Iris pigment epithelial cell (primary cell): ENCODE measurements around the gene DIPK2A.

Experiments
- DNase-seq: peaks from one replicate; pipeline ENCODE4 v3.0.0-alpha.2; 2011; ENCODE audit warnings: low read depth

The DIPK2A gene, protein sequence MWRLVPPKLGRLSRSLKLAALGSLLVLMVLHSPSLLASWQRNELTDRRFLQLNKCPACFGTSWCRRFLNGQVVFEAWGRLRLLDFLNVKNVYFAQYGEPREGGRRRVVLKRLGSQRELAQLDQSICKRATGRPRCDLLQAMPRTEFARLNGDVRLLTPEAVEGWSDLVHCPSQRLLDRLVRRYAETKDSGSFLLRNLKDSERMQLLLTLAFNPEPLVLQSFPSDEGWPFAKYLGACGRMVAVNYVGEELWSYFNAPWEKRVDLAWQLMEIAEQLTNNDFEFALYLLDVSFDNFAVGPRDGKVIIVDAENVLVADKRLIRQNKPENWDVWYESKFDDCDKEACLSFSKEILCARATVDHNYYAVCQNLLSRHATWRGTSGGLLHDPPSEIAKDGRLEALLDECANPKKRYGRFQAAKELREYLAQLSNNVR

DNA sequence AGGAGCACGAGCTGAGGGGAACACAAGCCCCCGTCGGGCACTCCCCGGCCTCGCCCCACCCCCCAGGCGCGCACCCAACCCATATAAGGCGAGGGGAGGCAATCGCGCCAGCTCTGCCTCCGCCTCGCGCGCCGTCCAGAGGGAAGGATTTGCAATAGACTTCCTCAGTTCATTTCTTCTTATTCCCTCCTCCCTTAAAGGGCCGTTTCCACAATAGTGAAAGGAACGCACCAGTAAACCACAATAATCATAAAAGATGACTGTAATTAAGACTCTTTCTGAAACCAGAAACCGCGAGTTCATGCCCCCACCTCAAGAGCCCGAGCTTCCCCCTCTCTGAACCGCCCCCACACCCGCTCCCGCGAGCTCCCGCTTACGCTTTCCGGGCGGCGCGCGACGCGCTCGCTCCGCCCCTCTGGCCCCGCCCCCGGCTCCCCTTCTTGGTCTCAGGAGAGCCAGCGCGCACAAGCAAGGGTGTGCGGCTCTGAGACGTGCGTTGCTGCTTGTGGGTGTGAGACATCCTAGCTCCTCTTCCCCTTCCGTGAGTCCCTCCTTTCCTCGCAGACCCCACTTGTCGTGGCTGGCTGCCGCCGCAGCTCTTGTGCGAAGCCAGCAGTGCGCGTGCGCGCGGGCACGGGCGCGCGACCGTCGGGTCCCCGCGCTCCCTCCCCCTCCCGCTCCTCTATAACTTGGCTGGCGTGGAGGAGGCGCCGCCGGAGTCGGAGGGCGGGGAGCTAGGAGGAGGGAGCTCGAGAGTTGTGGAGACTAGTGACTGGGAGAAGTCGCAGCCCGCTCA is at the start of gene DIPK2A:
DIPK2A (plus strand) TSS at position 465 of the 796 bp plus-strand sequence. CDS start 510 bp downstream, outside the sequence.
- DNase-seq: peak; percentile 96

DNA sequence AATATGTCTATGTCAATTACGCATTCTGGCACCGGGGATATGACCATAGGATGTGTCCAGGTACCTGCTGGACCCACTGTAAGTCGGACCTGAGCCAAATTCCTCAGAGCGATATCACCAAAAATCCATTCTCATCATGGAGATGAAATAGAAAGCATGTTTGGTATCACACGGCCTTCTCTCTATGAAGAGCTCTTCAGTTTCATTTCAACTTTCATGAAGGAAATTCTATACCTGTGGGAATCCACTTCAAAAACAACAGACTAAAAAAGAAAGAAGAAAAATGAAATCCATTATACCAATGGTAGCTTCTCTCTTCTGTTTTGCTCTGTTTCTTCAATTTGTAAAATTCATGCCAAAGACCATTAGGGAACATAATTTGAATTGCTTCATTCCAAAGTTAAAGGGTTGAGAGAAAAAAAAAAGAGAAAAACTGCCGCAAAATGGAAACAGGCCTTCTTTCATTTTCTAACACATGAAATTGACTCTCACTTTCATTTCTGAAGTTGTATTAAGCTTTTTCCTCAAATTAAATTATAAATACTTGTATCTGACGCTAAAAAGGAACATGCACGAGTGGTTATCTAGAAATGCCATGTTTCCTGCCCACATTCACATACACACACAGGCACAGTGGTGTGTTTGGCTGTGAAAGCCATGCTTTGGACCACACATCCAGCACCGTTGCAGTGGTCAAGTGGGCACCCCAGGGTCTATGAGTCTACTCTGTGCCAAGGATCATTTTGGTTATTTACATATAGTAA is 46.9 kb upstream of the DIPK2A start:
- no peak for DNase-seq

DNA sequence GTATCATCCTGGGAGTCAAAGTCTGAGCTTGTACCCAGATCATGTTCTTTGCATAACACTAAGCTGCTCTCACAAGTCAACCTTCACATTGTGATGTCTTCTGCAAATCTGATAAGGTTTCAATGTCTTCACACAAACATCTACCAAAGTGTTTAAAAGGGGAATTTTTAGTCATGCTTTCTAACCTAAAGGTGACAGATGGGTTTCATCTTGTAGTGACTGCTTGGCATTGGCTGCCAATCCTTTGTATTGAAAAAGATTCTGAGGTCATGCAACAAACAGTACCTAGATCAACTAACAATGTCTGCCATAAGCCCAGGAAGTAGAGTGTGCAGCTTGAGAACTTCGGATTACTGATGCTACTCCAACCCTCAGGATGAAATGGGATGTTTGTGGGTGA is 43.6 kb upstream of the DIPK2A start:
- DNase-seq: no peak

DNA sequence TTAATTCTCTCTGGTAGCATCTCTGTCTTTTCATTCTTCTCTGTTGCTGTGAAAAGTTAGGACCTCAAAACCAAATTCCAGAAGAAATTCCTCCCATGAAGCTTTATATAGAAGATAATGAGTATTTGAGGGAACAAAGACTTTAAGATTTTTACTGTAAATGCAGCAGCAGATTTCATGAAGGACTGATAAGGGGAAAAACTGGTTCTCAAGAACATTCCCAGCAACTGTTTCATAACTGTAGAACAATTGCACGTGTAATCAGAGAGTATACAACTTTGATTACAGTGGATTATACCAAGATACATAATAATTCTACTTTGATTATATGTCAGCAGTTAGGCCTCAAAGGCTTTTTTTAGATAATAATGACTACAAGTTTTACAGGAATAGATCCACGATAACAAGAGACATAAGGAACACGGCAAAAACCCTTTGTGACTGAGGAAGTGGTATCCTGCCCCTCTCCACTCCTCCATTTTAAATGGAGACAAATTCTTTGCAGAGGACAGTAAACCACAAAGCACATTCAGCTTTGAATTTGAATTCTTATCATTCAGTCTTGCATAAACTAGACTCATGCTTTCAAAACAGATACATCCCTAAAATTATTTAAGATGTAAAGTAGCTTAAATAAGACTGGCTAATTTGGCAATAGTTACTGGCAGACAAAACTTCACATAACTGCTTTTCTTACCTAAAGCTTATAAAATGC is 42.9 kb upstream of the DIPK2A start:
- DNase-seq: no peak

DNA sequence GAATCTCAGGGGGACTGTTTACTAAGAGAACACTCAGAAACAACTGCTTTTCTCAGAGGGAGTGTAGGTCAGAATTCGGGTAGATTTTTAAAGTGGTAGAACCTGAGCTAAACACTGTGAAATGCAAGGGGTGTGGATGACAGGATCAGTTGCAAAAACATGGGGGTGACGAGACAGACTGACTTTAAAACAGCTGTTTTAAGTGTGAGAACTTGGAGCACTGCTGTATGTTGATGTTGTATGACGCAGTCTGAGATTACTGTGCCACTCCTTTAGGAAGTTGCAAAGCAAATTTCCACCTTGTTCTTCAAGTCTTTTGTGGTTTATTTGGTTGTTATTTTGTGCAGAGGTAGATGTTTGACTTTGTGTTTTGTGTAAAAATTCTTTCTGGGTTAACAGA is 36.8 kb upstream of the DIPK2A start:
- no peak for DNase-seq

DNA sequence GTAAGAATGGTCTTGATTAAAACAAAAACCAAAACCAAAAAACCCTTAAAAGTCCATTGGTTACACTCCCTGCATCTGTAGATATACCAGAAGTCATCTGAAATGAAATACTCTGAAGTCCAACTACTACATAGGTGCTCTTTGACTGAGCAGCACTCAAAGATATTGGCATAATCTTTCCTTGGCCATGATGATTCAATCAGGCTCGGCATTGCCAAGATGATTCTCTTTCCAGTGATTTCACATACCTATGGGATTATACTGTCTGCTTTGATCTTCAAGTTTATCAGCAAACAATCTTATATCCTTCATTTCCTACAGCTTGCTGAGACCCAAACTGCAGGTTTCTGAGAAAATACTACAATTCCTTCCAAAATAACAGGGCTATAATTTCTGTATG is 35.9 kb upstream of the DIPK2A start:
- no peak for DNase-seq

DNA sequence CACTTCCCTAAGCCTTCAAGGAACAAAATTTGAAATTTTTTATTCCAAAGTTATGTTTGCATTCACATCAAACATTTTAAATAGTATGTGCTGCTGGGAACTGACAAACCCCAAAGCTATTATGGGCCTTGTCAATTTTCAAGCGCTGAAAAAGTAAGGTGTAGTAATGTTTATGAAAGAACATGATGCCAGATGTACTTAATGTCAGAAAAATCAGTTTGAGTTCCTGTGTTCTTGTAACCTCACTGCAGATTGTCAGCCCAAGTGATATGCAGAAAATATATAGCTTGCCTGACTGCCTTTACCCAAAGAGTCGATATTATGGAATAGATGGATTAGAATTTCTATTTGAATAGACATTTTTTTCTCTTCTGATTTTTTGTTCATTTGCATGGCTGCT is 20.8 kb upstream of the DIPK2A start:
- DNase-seq: no peak

DNA sequence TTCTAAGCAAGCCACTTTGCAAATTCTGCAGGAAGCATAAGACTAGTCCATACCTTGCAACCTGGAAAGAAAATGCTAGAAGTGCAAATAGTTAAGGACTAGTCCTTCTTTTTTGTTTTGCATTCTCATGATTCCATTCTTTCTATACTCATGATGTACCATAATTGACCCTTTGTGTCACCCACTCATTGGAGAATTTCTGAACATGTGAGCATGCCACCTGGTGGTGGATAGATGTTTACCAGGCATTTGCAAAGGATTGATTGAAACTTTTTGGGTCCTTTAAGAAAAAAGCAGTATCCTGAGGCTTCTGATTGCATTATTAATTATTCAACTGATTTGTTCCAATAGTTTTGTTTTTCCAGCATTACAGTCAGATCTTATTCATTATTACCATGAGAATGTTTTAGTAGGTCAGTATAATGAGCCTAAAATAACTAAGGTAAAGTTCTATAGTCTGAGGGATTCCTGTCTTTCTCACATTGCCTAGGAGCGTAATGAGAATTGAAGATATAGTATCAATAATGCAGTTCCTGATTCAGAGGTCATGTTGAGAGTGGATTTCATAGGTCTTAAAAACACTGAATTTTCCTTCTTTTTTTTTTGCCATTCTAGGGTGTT is 20.2 kb upstream of the DIPK2A start:
- peak; percentile 36 for DNase-seq

DNA sequence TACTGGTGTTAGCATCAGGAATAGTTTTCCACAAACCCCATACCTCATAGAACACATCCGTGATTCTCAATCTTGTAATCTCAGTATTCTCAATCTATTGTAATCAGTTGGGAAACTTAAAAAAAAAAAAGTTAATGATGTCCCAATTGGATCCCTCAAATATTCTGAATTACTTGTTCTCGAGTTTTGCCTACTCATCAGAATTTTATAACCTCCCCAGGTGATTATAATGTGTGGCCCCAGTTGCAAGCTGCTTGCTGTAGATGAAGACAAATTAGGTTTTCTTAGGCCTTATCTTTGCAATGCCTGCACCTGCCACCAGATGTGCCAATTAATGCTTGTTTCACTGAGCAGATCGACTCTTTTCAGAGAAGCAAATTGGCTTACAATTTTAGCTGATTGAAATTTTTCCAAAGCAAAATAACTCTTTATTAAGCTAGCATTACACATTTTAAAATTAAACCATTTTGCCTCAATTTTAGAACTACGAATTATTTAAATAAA is 19.0 kb upstream of the DIPK2A start:
- no peak for DNase-seq

DNA sequence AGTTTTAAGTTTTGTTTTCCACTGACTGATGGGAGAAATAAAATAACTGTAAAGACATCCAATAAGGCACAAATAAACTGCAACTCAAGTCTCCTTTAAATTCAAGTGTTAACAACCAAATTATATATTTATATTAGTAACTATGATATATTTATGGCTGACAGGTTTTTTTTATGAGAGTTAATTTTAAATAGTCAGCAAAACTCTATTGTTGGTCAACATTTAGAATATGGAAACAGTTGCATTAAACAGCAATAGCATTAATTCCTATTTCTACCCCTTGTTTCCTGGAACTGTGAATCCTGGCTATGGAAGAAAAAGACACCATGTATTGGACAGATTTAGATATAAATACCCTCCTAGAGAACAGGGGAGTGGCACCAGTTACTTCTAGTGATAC is 16.5 kb upstream of the DIPK2A start:
- no peak for DNase-seq

DNA sequence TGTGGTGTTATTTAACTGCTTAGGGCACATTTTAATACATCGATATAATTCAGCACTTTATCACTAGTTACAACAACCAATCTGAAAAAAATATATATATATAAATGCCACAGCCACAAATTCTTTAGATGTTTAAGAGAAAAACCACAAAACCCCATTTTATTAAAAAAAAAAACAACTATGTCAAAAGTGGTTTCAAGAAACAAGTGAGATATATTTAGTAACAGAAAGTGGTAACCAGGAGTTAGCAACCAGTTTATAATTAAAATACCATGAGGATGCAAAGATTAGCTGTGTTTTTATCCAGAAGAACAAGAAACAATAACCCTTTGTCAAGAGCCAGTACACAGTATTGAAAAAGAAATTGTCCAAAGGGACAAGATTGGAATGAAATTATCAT is 14.8 kb upstream of the DIPK2A start:
- DNase-seq: no peak

DNA sequence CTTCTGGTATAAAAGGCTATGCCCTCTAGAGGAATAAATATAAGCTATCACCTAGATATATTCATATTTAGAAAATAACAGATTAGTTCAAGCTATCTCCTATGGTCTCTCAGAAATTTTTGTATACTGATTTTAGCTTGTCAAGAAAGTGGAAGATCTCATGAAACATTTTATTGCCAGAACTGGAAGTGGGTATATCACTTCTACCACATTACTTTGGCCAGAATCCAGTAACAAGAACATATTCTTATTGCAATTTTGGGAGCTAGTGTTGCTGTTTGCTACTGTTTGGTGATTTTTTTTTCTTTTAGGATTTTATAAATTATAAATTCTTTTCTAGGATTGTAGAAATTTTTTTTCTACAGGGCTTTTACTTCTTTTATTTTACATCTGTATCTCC is 14.2 kb upstream of the DIPK2A start:
- DNase-seq: no peak

DNA sequence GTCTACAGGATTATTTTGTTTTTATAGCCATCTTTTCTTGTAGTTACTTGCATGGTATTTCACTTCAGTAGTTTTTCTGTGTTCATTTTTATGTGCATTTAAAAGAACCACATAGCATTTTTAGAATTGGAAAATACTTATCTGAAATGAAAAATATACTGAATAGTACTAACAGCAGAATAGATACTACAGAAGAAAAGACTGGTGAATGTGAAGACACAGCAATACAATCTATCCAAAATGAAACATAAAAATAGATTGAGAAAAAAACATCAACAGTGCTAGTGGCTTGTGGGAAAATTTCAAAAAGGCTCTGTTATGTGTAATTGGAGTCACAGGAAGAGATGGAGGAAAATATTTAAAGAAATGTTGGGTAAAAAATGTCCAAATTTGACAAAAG is 12.7 kb upstream of the DIPK2A start:
- no peak for DNase-seq

DNA sequence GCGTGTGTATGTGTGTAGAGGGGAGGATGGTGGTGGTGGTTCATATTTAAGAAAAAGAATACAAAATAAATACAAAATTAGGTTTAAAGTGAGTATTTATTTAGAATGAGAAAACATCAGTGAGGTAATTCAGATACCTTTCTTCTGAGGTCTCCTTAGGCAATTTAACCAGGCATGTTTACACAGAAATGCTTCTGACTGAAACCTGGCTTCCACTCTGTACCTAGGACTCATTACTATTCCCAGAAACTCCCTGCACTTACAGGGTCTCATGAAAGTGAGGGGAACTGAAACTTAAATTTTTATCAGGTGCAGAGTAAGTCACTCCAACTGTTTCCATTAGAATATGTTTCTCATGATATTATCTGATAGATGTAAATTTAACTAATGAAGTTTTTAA is 10.3 kb upstream of the DIPK2A start:
- DNase-seq: no peak

DNA sequence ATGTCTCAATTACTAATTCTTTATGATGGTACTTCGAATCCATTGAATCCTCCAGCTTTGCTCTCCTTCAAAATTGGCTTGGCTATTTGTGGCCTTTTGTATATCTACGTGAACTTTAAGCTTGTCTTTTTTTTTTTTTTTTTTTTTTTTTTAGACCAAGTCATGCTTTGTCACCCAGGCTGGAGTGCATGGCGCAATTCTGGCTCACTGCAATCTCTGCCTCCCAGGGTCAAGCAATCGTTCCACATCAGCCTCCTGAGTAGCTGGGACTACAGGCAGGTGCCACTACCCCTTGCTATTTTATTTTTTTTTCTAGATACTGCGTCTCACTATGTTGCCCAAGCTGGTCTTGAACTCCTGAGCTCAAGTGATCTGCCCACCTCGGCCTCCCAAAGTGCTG is 7.7 kb upstream of the DIPK2A start:
- no peak for DNase-seq

DNA sequence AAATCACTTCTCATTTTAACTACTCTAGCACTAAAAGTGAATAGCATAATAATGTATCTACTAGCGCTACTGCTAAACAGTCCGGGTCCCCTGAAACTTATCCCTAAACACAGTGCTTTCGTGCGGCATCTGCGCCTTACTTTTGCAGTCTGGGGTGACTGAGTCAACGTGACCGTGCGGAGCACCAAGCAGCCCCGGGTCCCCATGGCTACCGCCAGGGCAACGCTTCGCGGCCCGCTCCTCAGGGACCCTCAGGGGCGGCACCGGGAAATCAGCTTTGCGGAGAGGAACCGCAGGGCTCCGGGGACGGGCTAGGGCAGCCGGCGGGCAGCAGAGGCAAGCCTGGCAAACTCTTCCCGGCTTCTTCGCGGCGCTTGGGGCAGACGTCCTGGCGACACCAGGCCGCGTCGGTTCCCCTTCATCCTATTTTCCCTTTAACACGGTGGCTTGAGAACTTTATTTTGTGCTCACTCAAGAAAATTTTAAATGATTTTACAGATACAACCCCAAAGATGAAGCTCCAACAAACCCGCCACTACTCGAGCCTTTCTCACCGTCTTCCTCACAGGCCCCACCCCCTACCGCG is 757 bp upstream of the DIPK2A start:
- DNase-seq: peak; percentile 24

DNA sequence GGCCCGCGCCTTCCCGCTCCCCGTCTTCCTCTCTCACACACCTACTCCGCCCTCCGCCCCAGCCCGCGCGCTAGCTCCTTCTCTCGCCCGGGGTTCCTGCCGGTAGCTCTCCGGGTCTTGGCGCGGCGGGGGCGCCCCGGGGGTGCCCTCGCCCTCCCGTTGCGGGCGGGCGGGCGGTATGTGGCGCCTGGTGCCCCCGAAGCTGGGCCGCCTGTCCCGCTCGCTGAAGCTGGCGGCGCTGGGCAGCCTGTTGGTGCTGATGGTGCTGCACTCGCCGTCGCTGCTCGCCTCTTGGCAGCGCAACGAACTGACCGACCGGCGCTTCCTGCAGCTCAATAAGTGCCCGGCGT is 507 bp downstream of the DIPK2A start:
- no peak for DNase-seq

DNA sequence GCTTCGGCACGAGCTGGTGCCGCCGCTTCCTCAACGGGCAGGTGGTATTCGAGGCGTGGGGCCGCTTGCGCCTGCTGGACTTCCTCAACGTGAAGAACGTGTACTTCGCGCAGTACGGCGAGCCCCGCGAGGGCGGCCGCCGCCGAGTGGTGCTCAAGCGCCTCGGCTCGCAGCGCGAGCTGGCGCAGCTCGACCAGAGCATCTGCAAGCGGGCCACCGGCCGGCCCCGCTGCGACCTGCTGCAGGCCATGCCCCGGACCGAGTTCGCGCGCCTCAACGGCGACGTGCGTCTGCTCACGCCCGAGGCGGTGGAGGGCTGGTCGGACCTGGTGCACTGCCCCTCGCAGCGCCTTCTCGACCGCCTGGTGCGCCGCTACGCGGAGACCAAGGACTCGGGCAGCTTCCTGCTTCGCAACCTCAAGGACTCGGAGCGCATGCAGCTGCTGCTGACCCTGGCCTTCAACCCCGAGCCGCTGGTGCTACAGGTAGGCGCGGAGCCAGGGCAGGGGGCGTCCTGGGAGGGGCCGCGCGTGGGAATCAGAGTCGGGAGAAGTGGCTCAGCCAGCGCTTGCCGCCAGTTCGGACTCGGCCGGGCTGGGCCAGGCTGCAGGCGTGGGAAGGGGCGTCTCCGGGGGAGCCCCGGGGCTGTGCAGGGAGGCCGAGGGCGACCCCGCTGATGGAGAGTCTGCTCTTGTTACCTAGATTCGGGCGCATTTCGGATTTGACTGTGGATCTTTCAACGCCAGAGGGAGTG is 1.1 kb downstream of the DIPK2A start:
- DNase-seq: peak; percentile 87

DNA sequence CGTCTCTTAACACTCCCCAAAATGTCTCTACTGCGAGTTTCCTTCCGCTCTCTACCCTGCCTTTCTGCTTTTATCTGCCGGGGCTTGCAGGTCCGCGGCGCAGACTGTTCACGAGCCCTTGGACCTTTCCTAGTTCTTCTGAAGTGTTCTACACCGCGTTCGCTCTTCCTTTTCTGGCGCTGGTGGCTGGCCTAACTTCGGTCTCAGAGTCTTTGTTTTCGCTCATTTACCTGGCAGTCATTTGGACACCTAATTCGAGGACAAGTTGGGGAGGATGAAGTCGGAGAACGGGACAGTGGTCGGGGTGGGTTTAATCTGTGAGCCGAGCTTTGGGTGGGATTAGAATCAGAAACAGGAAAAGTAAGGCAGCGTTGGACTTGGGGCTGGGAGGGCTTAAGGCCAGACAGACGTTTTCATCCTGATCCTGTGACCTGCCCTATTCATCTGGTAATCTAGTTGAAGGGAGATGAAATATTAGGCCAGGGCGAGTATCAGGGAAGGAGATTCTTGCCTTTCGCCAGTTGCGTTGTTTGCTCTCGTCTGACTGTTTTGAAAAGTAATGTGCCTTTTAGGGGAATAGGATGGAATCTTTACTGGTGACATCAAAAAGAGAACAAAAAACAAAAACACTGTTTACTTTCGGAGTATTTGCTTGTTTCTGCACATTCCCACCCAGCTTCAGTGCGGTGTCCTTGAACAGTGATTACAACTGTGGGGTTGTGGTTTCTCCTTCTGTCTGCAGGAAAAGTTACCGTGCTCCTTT is 1.8 kb downstream of the DIPK2A start:
- peak; percentile 85 for DNase-seq
